H9 (cell line): ENCODE results near the gene RABIF. TPM values are rescaled to one million over a fixed set of nuclear protein-coding genes. Genes with fewer than 3 reads are reported as not detected.
"Not testable (repeated sequence)": the region's sequence is repeated elsewhere in the genome, so short reads cannot be mapped to it uniquely, and the experiment has no call there.

Experiments
- DNase-seq: peaks from one replicate; pipeline ENCODE4 v3.0.0-alpha.2; 2017
- H2AFZ ChIP-seq: one replicate; pipeline ENCODE4 v1.6.1; 2013; ENCODE audit warnings: mild to moderate bottlenecking, low read length, control low read depth, moderate library complexity
- H2AK5ac ChIP-seq: 2 replicates; pipeline ENCODE4 v1.6.1; 2013; ENCODE audit warnings: low read length, control low read depth, mixed read lengths; ENCODE audit not compliant: insufficient read length
- H2BK120ac ChIP-seq: one replicate; pipeline ENCODE4 v1.6.1; 2013; ENCODE audit warnings: low read depth, mild to moderate bottlenecking, low read length, control low read depth, inconsistent platforms; ENCODE audit not compliant: poor library complexity, severe bottlenecking
- H2BK12ac ChIP-seq: 2 replicates; pipeline ENCODE4 v1.6.1; 2013; ENCODE audit warnings: low read length, control low read depth, mixed read lengths, low read depth; ENCODE audit not compliant: insufficient read length
- H2BK15ac ChIP-seq: 2 replicates; pipeline ENCODE4 v1.6.1; 2013; ENCODE audit warnings: low read depth, low read length, control low read depth
- H2BK20ac ChIP-seq: one replicate; pipeline ENCODE4 v1.6.1; 2013; ENCODE audit warnings: low read depth, mild to moderate bottlenecking, low read length, control low read depth, inconsistent platforms; ENCODE audit not compliant: poor library complexity, severe bottlenecking
- H2BK5ac ChIP-seq: 2 replicates; pipeline ENCODE4 v1.6.1; 2013; ENCODE audit warnings: low read length, control low read depth, mixed read lengths; ENCODE audit not compliant: insufficient read length
- H3K14ac ChIP-seq: 2 replicates; pipeline ENCODE4 v1.6.1; 2013; ENCODE audit warnings: low read length, control low read depth; ENCODE audit not compliant: insufficient read depth
- H3K18ac ChIP-seq: 2 replicates; pipeline ENCODE4 v1.6.1; 2013; ENCODE audit warnings: low read depth, mild to moderate bottlenecking, mixed read lengths, low read length, control low read depth; ENCODE audit not compliant: insufficient read length
- H3K23ac ChIP-seq: 2 replicates; pipeline ENCODE4 v1.6.1; 2013; ENCODE audit warnings: low read length, control low read depth, mixed read lengths, low read depth; ENCODE audit not compliant: insufficient read length
- H3K23me2 ChIP-seq: 2 replicates; pipeline ENCODE4 v1.6.1; 2013; ENCODE audit warnings: low read depth, mild to moderate bottlenecking, mixed read lengths, low read length, control low read depth; ENCODE audit not compliant: insufficient read length, poor library complexity, severe bottlenecking
- H3K27ac ChIP-seq: 2 replicates; pipeline ENCODE4 v1.5.1; 2013; ENCODE audit warnings: low read length, control low read depth, mixed read lengths, low read depth; ENCODE audit not compliant: insufficient read length
- H3K27me3 ChIP-seq: 2 replicates; pipeline ENCODE4 v1.6.1; 2013; ENCODE audit warnings: low read length, control low read depth, inconsistent platforms; ENCODE audit not compliant: insufficient read depth
- H3K4ac ChIP-seq: 2 replicates; pipeline ENCODE4 v1.6.1; 2013; ENCODE audit warnings: low read depth, mild to moderate bottlenecking, control low read depth, inconsistent platforms, low read length, moderate library complexity
- H3K4me1 ChIP-seq: 2 replicates; pipeline ENCODE4 v1.6.1; 2013; ENCODE audit warnings: low read length, control low read depth, inconsistent platforms; ENCODE audit not compliant: insufficient read depth
- H3K4me2 ChIP-seq: 2 replicates; pipeline ENCODE4 v1.6.1; 2013; ENCODE audit warnings: low read length, control low read depth, mixed read lengths; ENCODE audit not compliant: insufficient read length, insufficient read depth
- H3K56ac ChIP-seq: 2 replicates; pipeline ENCODE4 v1.6.1; 2013; ENCODE audit warnings: low read depth, mild to moderate bottlenecking, mixed read lengths, low read length, control low read depth; ENCODE audit not compliant: insufficient read length
- H3K79me1 ChIP-seq: 2 replicates; pipeline ENCODE4 v1.6.1; 2013; ENCODE audit warnings: low read depth, mild to moderate bottlenecking, moderate library complexity, low read length, control low read depth, inconsistent platforms; ENCODE audit not compliant: insufficient read depth, poor library complexity, severe bottlenecking
- H3K79me2 ChIP-seq: 2 replicates; pipeline ENCODE4 v1.6.1; 2013; ENCODE audit warnings: low read length, control low read depth, inconsistent platforms; ENCODE audit not compliant: insufficient read depth
- H3K9ac ChIP-seq: 2 replicates; pipeline ENCODE4 v1.6.1; 2013; ENCODE audit warnings: low read length, control low read depth, mixed read lengths; ENCODE audit not compliant: insufficient read length; ENCODE audit errors: extremely low read depth
- H3K9me3 ChIP-seq: one replicate; pipeline ENCODE4 v1.6.1; 2013; ENCODE audit warnings: low read depth, low read length, inconsistent platforms; ENCODE audit not compliant: control insufficient read depth
- H3T11ph ChIP-seq: one replicate; pipeline ENCODE4 v1.6.1; 2013; ENCODE audit warnings: mild to moderate bottlenecking, low read length, control low read depth, inconsistent platforms
- H4K20me1 ChIP-seq: one replicate; pipeline ENCODE4 v1.6.1; 2013; ENCODE audit not compliant: control insufficient read depth, insufficient read length, insufficient read depth
- H4K5ac ChIP-seq: 2 replicates; pipeline ENCODE4 v1.6.1; 2013; ENCODE audit warnings: low read depth, mild to moderate bottlenecking, mixed read lengths, low read length, control low read depth; ENCODE audit not compliant: insufficient read length
- H4K8ac ChIP-seq: replicated peaks from 2 replicates; pipeline ENCODE4 v1.6.1; 2013; ENCODE audit warnings: low read length, control low read depth, mixed read lengths, low read depth; ENCODE audit not compliant: insufficient read length
- H4K91ac ChIP-seq: 2 replicates; pipeline ENCODE4 v1.6.1; 2013; ENCODE audit warnings: low read depth, mild to moderate bottlenecking, moderate library complexity, mixed read lengths, low read length, control low read depth; ENCODE audit not compliant: insufficient read length
- H3K27ac Mint-ChIP-seq, 3 experiments: 2 replicates in 2 of 3; 3 replicates in 1 of 3; pipeline ENCODE4 v1.8.0; 2020 to 2021; ENCODE audit warnings: mixed read lengths in 3 of 3, mild to moderate bottlenecking in 1 of 3, moderate library complexity in 1 of 3
- H3K27me3 Mint-ChIP-seq: 2 replicates; pipeline ENCODE4 v1.8.0; 2021; ENCODE audit warnings: low read depth, mild to moderate bottlenecking, moderate library complexity, mixed read lengths
- H3K36me3 Mint-ChIP-seq, 3 experiments: 2 replicates in 2 of 3; 3 replicates in 1 of 3; pipeline ENCODE4 v1.8.0; 2020 to 2021; ENCODE audit warnings: low read depth in 3 of 3, mixed read lengths in 3 of 3; ENCODE audit not compliant: insufficient read depth in 1 of 3
- H3K4me1 Mint-ChIP-seq, 2 experiments: 2 replicates each; pipeline ENCODE4 v1.8.0; 2020; ENCODE audit warnings: mixed read lengths in 2 of 2
- H3K4me3 Mint-ChIP-seq, 2 experiments: 2 replicates in 1 of 2; 3 replicates in 1 of 2; pipeline ENCODE4 v1.8.0; 2020 to 2021; ENCODE audit warnings: mild to moderate bottlenecking in 2 of 2, mixed read lengths in 2 of 2, moderate library complexity in 1 of 2
- H3K9me3 Mint-ChIP-seq, 2 experiments: 2 replicates in 1 of 2; 3 replicates in 1 of 2; pipeline ENCODE4 v1.8.0; 2020; ENCODE audit warnings: mild to moderate bottlenecking in 2 of 2, mixed read lengths in 2 of 2, moderate library complexity in 1 of 2
- WGBS: extraction: QIAGEN DNeasy Blood & Tissue Kit; methylation state at CpG from one replicate; pipeline ENCODE4 v1.1.7; 2013; ENCODE audit warnings: missing lambda C conversion rate, low lambda C conversion rate, mixed read lengths; ENCODE audit not compliant: insufficient read length; ENCODE audit errors: extremely low coverage; 5-methylcytosine and 5-hydroxymethylcytosine counted together
- total RNA-seq: library from RNA; stranded (reverse); gene quantifications from 2 replicates; pipeline ENCODE4 v1.2.1, GENCODE V29; 2021
- TF ChIP-seq, protein P1 (sequence below): fragments of 200-600 bp; sonication (generic); conservative IDR thresholded peaks from 3 replicates; pipeline ENCODE4 v1.8.0; 2021; ENCODE audit warnings: antibody characterized with exemption, mild to moderate bottlenecking

The RABIF gene
- total RNA-seq, 1 experiment from 2014 or later, result 8.3 TPM

DNA sequence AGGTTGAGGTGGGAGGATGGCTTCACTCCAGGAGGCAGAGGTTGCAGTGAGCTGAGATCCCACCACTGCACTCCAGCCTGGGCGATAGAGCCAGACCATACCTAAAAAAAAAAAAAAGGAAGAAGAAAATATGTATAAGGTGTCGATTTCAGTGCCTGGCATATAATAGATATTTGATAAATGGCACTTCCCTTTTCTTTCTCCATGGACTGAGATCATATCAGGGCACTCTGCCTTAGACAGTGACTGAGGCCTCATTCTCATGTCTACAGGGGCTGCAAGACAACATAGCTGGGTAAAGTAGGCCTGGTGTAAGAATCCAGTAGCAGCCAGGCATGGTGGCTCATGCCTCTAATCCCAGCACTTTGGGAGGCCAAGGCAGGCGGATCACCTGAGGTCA lies 57.0 kb downstream of the RABIF start:
- H2BK15ac ChIP-seq, result no peak overlapping the region
- no peak overlapping the region for H2BK20ac ChIP-seq
- H4K91ac ChIP-seq, result no peak overlapping the region
- H4K5ac ChIP-seq, result no peak overlapping the region
- H3K9me3 ChIP-seq, result no peaks in the 10 kb centered on the region
- H3K4me3 Mint-ChIP-seq, result no peak overlapping the region
- no peak overlapping the region for H2BK120ac ChIP-seq
- peaks cover 17 to 19% of the 10 kb centered on the region in 2 experiments for H3K4me1 Mint-ChIP-seq
- no peaks in the 10 kb centered on the region for H3K27me3 ChIP-seq
- no peaks in the 10 kb centered on the region for H3K79me2 ChIP-seq
- no peak overlapping the region for H2BK5ac ChIP-seq
- H3K4me1 ChIP-seq, result no peaks in the 10 kb centered on the region; the same call in 1 of the 2 replicates
- no peak for DNase-seq
- no peaks in the 10 kb centered on the region; a peak in 1 of 5 replicates for H3K9me3 Mint-ChIP-seq
- H3K27me3 Mint-ChIP-seq, result no peaks in the 10 kb centered on the region
- H3K27ac ChIP-seq, result no peak overlapping the region
- H3T11ph ChIP-seq, result no peak overlapping the region
- no peak overlapping the region for H3K56ac ChIP-seq
- H4K20me1 ChIP-seq, result no peaks in the 10 kb centered on the region
- no peak overlapping the region for H3K18ac ChIP-seq
- WGBS, result no CpG with 5 or more reads among the region's 3 CpGs
- H3K79me1 ChIP-seq, result no peaks in the 10 kb centered on the region
- no peak overlapping the region for H2AK5ac ChIP-seq
- no peak overlapping the region for H2AFZ ChIP-seq
- no peak overlapping the region for H3K4me2 ChIP-seq
- no peak overlapping the region for H3K14ac ChIP-seq
- H3K23me2 ChIP-seq, result no peaks in the 10 kb centered on the region
- TF ChIP-seq, protein P1, sequence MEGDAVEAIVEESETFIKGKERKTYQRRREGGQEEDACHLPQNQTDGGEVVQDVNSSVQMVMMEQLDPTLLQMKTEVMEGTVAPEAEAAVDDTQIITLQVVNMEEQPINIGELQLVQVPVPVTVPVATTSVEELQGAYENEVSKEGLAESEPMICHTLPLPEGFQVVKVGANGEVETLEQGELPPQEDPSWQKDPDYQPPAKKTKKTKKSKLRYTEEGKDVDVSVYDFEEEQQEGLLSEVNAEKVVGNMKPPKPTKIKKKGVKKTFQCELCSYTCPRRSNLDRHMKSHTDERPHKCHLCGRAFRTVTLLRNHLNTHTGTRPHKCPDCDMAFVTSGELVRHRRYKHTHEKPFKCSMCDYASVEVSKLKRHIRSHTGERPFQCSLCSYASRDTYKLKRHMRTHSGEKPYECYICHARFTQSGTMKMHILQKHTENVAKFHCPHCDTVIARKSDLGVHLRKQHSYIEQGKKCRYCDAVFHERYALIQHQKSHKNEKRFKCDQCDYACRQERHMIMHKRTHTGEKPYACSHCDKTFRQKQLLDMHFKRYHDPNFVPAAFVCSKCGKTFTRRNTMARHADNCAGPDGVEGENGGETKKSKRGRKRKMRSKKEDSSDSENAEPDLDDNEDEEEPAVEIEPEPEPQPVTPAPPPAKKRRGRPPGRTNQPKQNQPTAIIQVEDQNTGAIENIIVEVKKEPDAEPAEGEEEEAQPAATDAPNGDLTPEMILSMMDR, result no peak
- no peak overlapping the region for H3K9ac ChIP-seq
- no peak overlapping the region for H3K23ac ChIP-seq
- H3K36me3 Mint-ChIP-seq, result no peaks in the 10 kb centered on the region; a peak in 1 of 7 replicates
- H3K27ac Mint-ChIP-seq, result no peak overlapping the region
- no peak overlapping the region for H3K4ac ChIP-seq
- H4K8ac ChIP-seq, result no peak overlapping the region
- no peak overlapping the region for H2BK12ac ChIP-seq

DNA sequence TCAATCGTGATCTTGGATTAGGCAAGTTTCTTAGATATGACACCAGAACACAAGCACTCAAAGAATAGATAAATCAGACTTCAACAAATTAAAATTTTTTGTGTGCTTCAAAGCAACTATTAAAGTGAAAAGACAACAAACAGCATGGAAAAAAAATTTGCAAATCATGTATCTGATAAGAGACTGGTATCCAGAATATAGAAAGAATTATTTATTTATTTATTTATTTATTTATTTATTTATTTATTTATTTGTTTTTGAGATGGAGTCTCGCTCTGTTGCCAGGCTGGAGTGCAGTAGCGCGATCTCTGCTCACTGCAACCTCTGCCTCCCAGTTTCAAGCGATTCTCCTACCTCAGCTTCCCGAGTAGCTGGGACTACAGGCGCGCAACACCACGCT lies 59.7 kb downstream of the RABIF start:
- H3K9me3 Mint-ChIP-seq, H3K23ac ChIP-seq, H3K4ac ChIP-seq, H3K14ac ChIP-seq, H4K5ac ChIP-seq, H3K56ac ChIP-seq, H4K8ac ChIP-seq, H3K4me2 ChIP-seq, H2BK20ac ChIP-seq, H3K79me1 ChIP-seq, H2BK120ac ChIP-seq, H2BK12ac ChIP-seq, H2BK5ac ChIP-seq, H3K4me3 Mint-ChIP-seq, H3K18ac ChIP-seq, H3K9me3 ChIP-seq, DNase-seq, H3K27me3 Mint-ChIP-seq, H3K79me2 ChIP-seq, H3T11ph ChIP-seq, H3K36me3 Mint-ChIP-seq, H2BK15ac ChIP-seq, H4K91ac ChIP-seq, H2AK5ac ChIP-seq, H2AFZ ChIP-seq, H3K4me1 ChIP-seq, H3K27me3 ChIP-seq, H3K9ac ChIP-seq, H3K23me2 ChIP-seq, H4K20me1 ChIP-seq, H3K27ac ChIP-seq, H3K4me1 Mint-ChIP-seq: not testable (repeated sequence)
- no CpG with 5 or more reads among the region's 9 CpGs for WGBS
- H3K27ac Mint-ChIP-seq, result peak overlapping the region in 1 of 3 experiments; percentile 79; a peak in 1 of 7 replicates
